NCI-H2196 treated with DMSO at 0.1 percent for 48 hours (cell line): Measurements from ENCODE around the gene FBXO47.
"Not testable (repeated sequence)": the region's sequence is repeated elsewhere in the genome, so short reads cannot be mapped to it uniquely, and the experiment has no call there.

Experiments used
- DNase-seq: peaks from one replicate; lab custom pipeline; 2025; ENCODE audit not compliant: unreplicated experiment; lab: John Stamatoyannopoulos, UW

Gene FBXO47

GRCh38 chr17:38980490-38981217 lies 13.5 kb upstream of the FBXO47 start:
- no peak for DNase-seq

GRCh38 chr17:38978180-38978579 lies 11.0 kb upstream of the FBXO47 start:
- no peak for DNase-seq

GRCh38 chr17:38976187-38976551 lies 9.0 kb upstream of the FBXO47 start:
- DNase-seq, result not testable (repeated sequence)

- no peak for DNase-seq
These were observed 3.6 kb upstream of the FBXO47 start for GRCh38 chr17:38970804-38971203.

GRCh38 chr17:38970128-38970527 lies 2.9 kb upstream of the FBXO47 start:
- DNase-seq, result no peak

- DNase-seq, result no peak
These were observed 2.1 kb upstream of the FBXO47 start for GRCh38 chr17:38969281-38969680.

- DNase-seq, result no peak
These were observed 5.8 kb downstream of the FBXO47 start for GRCh38 chr17:38961413-38961812.

- no peak for DNase-seq
These were observed 6.8 kb downstream of the FBXO47 start for GRCh38 chr17:38960402-38960801.

GRCh38 chr17:38959508-38959907 lies 7.7 kb downstream of the FBXO47 start:
- no peak for DNase-seq

- DNase-seq, result no peak
These were observed 8.4 kb downstream of the FBXO47 start for GRCh38 chr17:38958756-38959155.

GRCh38 chr17:38958326-38958725 lies 8.9 kb downstream of the FBXO47 start:
- no peak for DNase-seq

- DNase-seq, result not testable (repeated sequence)
These were observed 13.4 kb downstream of the FBXO47 start for GRCh38 chr17:38953800-38954199.

GRCh38 chr17:38947189-38947588 lies 20.0 kb downstream of the FBXO47 start:
- no peak for DNase-seq

- DNase-seq, result no peak
These were observed 23.6 kb downstream of the FBXO47 start for GRCh38 chr17:38943607-38944006.

GRCh38 chr17:38942696-38943334 lies 24.4 kb downstream of the FBXO47 start:
- DNase-seq, result no peak

GRCh38 chr17:38940404-38940803 lies 26.8 kb downstream of the FBXO47 start:
- DNase-seq, result no peak

GRCh38 chr17:38939987-38940386 lies 27.2 kb downstream of the FBXO47 start:
- no peak for DNase-seq

GRCh38 chr17:38933962-38934361 lies 33.2 kb downstream of the FBXO47 start:
- not testable (repeated sequence) for DNase-seq

- DNase-seq, result not testable (repeated sequence)
These were observed 36.4 kb downstream of the FBXO47 start for GRCh38 chr17:38930782-38931181.

- no peak for DNase-seq
These were observed 40.7 kb downstream of the FBXO47 start for GRCh38 chr17:38926293-38927070.

- no peak for DNase-seq
These were observed 41.8 kb downstream of the FBXO47 start, which contains the start of gene LASP1NB for GRCh38 chr17:38925263-38925995. TSS of gene LASP1NB (plus strand) at chr17:38925614.
